Transverse colon (tissue), 4 donors: Measurements from ENCODE around the gene RFTN1.

ENCODE experiments used
- CTCF ChIP-seq, 5 experiments: fragments of 200-600 bp in 3 of 5; fragments of 450-650 bp in 2 of 5; sonication (generic) in 3 of 5; IDR thresholded peaks; 1 replicate in 2 of 5; 2 replicates in 3 of 5; pipeline ENCODE4 v1.5.1; 2016 to 2017; ENCODE audit warnings: antibody characterized with exemption in 5 of 5, inconsistent platforms in 3 of 5, mild to moderate bottlenecking in 2 of 5, moderate library complexity in 1 of 5
- POLR2A ChIP-seq: fragments of 450-650 bp; IDR thresholded peaks from one replicate; pipeline ENCODE4 v1.6.1; 2016; ENCODE audit warnings: antibody characterized with exemption, mild to moderate bottlenecking, moderate library complexity
- POLR2AphosphoS5 ChIP-seq, 3 donors: sonication (generic); formaldehyde crosslinking; IDR thresholded peaks; one replicate each; pipeline ENCODE4 v1.6.1; 2016; ENCODE audit warnings: antibody characterized with exemption in 3 of 3

- TF ChIP-seq CTCF (IDR thresholded peaks at IDR 0.05) = no peak
- no peak for TF ChIP-seq POLR2A
- TF ChIP-seq POLR2AphosphoS5 (IDR thresholded peaks at IDR 0.05) = no peak
Measured at GRCh38 chr3:16330351-16330750, 183.1 kb downstream of the RFTN1 start.
